ENCODE data around the gene TIMM50.
"Not testable (repeated sequence)": the region's sequence is repeated elsewhere in the genome, so short reads cannot be mapped to it uniquely, and the experiment has no call there.

TIMM50 gene

DNA sequence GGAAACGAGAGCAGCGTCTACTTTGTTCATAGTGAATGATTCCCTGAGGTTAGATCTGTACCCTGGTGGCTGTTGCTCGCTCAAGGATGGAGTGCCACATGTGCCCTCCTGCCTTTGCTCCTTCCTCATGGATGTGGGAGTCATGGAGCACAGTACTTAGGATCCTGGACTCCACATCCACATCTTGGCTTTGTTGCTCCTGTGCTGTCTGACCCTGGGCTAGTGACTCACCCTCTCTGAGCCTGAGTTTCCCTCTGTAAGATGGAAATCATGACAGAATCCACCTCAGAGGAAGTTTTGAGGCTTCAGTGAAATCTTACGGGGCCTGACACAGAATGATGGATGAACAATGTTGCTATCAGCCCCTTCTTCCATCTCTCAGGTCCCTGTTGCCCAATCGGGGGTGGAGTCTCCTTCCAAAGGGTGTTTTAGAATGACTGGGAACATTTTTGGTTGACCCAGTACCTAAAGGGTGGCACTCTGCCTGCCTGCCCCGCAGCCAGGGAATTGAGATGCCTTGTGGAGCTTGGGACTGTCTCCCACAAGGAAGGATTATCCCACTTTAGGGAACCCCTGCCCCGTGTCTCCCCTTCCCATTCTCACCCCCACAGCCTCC lies 9.8 kb upstream of the TIMM50 start:
- DNase-seq: no peak

- no peak for DNase-seq
Observed at GRCh38 chr19:39471756-39472536, 8.7 kb upstream of the TIMM50 start.

- no peak for DNase-seq
Observed at GRCh38 chr19:39472746-39473442, 7.7 kb upstream of the TIMM50 start.

GRCh38 chr19:39473443-39473960 lies 7.1 kb upstream of the TIMM50 start:
- no peak for DNase-seq

GRCh38 chr19:39474139-39474620 lies 6.5 kb upstream of the TIMM50 start:
- DNase-seq: peak; percentile 57

DNA sequence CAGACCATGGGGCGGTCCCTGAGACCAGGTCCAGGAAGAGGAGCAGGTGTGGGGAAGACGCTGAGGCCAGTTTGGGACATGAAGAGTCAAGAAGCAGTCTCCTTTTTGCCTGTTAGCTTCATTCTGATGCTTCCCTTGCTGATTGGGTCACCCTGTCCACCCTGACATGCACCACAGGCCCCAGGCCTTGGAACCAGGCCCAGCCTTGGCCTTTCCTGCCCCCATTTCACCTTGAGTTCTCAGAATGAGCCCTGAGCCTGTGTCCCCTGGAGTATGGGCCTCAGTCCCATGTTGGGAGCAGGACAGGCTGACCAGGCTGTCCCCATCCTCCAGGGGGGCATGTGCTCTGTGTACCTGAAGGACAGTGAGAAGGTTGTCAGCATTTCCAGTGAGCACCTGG lies 4.9 kb upstream of the TIMM50 start:
- DNase-seq: no peak

DNA sequence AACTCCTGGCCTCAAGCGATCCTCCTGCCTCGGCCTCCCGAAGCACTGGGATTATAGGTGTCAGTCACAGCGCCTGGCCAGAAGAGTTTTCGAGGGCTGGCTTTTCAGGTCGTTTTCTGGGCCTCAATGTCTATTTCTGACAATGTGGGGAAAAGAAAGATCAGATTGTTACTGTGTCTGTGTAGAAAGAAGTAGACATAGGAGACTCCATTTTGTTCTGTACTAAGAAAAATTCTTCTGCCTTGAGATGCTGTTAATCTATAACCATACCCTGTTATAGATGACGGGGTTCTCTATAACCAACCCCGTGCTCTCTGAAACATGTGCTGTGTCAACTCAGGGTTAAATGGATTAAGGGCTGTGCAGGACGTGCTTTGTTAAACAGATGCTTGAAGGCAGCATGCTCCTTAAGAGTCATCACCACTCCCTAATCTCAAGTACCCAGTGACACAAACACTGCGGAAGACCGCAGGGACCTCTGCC lies 1.3 kb upstream of the TIMM50 start:
- DNase-seq: not testable (repeated sequence)

DNA sequence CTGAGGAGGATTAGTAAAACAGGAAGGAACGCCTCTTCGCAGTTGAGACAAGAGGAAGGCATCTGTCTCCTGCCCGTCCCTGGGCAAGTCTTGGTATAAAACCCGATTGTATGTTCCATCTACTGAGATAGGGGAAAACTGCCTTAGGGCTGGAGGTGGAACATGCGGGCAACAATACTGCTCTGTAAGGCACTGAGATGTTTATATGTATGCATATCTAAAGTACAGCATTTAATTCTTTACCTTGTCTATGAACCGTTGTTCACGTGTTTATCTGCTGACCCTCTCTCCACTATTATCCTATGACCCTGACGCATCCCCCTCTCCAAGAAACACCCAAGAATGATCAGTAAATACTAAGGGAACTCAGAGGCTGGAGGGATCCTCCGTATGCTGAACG lies 722 bp upstream of the TIMM50 start:
- no peak for DNase-seq

- DNase-seq: no peak
Observed at GRCh38 chr19:39481229-39481545, 549 bp downstream of the TIMM50 start.

DNA sequence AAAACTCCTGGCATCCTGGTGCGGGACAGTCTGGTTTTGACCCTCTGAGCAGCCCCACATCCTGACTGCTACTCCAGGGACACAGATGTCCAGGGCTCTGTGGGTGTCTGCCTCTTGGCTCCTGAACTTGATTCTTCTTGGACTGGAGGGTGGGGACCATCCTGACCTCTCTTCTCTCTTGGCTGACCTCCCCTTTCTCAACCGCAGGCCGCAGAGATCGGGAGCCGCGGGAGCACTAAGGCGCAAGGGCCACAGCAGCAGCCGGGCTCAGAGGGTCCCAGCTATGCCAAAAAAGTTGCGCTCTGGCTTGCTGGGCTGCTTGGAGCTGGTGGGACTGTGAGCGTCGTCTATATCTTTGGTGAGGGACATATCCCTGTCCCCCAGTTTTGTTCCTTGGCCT lies 1.0 kb downstream of the TIMM50 start:
- no peak for DNase-seq

GRCh38 chr19:39483141-39483540 lies 2.5 kb downstream of the TIMM50 start:
- DNase-seq: no peak

DNA sequence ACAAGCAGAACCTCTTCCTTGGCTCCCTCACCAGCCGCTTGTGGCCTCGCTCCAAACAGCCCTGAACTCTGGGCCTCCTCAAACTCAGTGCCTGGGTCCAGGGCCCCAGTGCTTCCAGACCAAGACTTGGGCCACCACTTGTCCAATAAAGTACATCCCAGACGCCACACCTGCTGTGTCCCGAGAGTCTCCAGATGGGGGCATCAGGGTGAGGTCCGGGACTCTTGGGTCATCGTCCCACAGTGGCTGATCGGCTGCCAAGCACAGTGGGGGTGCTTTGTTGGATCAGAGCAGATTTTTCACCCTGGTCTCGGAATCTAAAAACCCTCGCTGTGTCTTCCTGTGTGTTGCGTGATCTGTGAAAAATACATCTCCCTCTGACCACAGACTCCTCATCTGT lies 9.1 kb downstream of the TIMM50 start:
- DNase-seq: no peak

DNA sequence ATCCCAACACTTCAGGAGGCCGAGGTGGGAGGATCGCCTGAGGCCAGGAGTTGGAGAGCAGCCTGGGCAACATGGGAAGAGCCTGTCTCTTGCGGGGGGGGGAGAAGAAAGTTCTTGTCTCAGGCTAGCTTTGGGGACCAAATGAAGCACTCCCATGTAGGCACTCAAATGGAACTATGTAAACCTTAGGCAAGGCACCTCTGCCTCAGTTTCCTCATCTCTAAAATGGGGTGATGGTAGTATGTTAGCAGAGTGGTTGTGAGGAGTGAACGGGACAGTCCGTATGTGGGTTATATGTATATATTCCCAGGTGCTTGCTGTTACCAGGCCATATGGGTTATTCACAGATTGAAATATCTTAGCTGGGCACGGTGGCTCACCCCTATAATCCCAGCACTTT lies 11.6 kb downstream of the TIMM50 start:
- no peak for DNase-seq

DNA sequence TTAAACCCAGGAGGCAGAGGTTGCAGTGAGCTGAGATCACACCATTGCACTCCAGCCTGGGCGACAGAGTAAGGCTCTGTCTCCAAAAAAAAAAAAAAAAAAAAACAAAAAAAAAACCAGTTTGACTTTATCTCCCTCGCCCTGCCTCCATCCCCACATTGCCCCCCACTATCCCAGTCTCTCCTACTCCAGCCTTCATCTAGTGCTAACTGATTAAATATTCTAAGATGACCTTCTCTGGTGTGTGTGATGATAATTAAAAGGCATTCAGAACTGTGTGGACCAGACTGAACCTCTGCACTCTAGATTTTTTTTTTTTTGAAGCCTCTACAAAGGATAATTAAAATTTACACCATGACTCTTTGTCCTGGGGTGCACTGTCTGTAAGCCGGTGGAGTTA lies 12.2 kb downstream of the TIMM50 start:
- no peak for DNase-seq

- no peak for DNase-seq
Observed at GRCh38 chr19:39494661-39495060, 14.0 kb downstream of the TIMM50 start.

DNA sequence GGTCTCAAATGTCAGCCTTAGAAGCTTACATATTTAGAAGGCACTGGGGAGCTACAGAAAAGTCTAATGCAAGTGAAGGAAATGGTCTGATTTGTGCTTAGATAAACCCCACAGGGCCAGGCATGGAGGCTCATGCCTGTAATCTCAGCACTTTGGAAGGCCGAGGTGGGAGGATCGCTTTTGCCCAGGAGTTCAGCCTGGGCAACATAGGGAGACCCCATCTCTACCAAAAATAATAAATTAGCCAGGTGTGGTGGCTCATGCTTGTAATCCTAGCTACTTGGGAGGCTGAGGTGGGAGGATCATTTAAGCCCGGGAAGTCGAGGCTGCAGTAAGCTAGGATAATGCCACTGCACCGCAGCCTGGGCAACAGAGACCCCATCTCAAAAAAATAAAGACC lies 15.4 kb downstream of the TIMM50 start:
- no peak for DNase-seq

DNA sequence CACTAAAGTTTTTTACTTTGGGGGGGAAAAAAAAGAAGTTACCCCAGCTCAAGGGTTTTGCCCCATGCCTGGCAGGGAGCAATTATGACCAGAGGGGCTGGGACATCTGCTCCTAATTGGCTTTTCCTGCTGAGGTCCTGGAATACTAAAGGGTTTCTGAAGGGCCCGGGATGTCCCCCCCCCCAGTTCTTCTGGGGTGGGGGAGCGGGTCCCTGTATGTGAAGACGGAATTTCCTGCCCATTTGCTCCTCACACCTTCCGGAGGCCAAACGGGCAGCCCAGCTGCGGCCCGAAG lies 17.0 kb downstream of the TIMM50 start:
- DNase-seq: no peak

GRCh38 chr19:39497996-39498797 lies 17.6 kb downstream of the TIMM50 start:
- no peak for DNase-seq

GRCh38 chr19:39498798-39499642 lies 18.4 kb downstream of the TIMM50 start, which contains the start of gene DLL3:
Gene DLL3, plus strand, starts transcription at chr19:39498947. Its CDS starts 28 bp downstream, at chr19:39498975.
- DNase-seq: no peak

GRCh38 chr19:39499932-39500331 lies 19.3 kb downstream of the TIMM50 start:
- no peak for DNase-seq

- no peak for DNase-seq
Observed at GRCh38 chr19:39500543-39500942, 19.9 kb downstream of the TIMM50 start.

DNA sequence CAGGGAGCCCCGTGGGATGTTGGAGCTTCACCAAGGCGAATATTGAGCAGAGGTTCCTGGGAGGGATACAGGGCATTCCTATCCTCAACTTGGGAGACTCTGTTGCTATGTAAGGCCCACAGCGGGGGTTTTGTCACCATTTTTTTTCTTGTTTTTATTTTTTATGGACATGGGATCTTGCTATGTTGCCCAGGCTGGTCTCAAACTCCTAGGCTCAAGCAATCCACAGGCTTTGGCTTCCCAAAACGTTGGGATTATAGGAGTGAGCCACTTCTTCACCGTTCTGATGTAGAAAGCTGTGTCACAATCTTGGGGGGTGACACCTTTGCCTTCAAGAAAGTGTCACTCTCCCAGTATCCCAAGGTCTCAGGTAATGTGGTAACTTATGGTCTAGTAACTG lies 20.7 kb downstream of the TIMM50 start:
- no peak for DNase-seq

All from effector CD8-positive, alpha-beta T cell (primary cell).